Stimulated activated CD8-positive, alpha-beta memory T cell treated with anti-CD3 and anti-CD28 coated beads, Interleukin-7, amount 100 ng/mL, for 48 hours (primary cell): ENCODE results near the gene ATG101.

Experiments
- DNase-seq, 2 donors: peaks; one replicate each; pipeline ENCODE4 v3.0.0-alpha.2; 2020; ENCODE audit warnings: low read depth in 1 of 2; ENCODE audit errors: extremely low read depth in 1 of 2

ATG101 gene, protein sequence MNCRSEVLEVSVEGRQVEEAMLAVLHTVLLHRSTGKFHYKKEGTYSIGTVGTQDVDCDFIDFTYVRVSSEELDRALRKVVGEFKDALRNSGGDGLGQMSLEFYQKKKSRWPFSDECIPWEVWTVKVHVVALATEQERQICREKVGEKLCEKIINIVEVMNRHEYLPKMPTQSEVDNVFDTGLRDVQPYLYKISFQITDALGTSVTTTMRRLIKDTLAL

DNA sequence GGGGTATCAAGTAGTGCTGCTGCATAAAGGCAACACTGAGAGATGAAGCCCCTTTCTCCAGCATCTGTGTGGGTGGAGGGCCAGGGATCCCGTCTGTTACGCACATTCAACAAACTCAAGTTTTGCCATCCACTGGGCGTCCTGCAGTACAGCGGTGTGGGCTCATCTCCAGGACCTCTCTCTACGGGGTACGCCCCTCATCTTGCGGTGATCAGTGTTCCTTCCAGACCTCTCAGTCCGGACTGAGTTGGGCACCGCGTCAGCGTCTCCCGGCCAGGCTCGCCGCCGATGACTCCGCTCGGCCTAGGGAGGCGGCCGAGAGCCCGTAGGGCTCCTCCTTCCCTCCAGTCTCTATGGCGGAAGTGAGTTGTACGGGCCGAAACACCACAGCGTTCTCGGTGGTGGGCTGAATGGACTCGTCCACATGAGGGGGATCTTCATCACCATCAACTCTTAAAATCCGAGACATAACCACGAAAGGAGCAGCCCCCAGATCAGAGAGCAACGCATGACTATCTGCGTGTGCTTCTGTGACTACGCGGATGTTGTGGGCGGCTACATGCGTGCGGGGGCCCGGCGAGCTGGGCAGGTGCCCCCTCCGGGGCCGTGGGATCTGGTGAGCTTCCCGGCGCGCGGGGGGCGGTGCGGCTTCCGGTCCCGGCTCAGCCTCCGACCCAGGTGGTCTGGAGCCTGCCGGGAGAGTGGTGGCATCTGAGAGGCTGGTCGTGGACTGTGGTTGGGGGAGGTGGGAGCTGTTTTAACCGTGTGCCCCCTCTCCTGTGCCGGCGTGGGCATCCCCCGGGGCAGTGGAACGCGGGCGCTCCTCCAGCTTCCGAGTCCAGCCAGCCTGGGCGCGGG lies at the start of gene ATG101:
Gene ATG101, plus strand, starts transcription at position 652 of the 858 bp plus-strand sequence. CDS start 3,673 bp downstream, outside the sequence.
- DNase-seq: peak; percentile 67 to 86

DNA sequence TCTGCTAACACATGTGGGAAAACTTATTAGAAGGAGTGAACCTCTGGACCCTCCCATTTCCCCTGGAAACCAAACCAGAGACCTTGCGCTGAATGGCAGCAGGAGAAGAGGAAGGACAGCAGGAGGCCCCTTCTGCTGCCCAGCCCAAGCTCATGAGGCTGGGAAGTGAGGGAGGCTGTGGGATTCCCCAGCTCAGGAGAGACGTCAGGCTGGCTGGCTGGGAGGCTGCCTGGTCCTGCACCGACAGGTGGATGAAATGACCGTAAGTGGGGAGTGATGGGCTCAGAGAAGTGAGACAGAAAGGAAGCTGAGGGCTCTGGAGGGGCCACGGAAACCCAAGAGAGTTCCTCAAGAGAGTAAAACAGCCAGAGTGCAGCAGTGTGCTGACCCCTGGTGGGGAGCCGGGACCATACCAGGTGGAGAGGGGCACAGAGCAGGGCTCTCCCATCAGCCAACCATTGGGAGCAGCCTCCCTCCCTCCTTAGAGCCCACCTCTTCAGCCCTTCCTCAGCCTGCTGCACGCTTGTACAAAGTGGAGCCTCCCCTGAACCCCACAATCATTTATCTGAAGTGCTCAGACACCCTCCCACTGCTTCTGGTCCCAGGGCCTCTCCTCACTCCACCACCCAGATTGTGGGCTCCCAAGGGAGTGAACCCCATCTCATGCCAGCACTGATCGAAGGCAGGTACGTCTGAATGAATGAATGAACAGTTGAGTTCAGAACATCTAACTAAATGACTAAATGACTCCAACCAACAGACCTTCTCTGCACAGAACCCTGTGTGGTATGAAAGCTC lies 49.0 kb upstream of the ATG101 start:
- DNase-seq: peak in 1 of 2 donors; percentile 54

GRCh38 chr12:52022841-52023181 lies 47.0 kb upstream of the ATG101 start:
- no peak for DNase-seq

GRCh38 chr12:52023182-52023975 lies 46.4 kb upstream of the ATG101 start:
- peak; percentile 84 to 91 for DNase-seq

DNA sequence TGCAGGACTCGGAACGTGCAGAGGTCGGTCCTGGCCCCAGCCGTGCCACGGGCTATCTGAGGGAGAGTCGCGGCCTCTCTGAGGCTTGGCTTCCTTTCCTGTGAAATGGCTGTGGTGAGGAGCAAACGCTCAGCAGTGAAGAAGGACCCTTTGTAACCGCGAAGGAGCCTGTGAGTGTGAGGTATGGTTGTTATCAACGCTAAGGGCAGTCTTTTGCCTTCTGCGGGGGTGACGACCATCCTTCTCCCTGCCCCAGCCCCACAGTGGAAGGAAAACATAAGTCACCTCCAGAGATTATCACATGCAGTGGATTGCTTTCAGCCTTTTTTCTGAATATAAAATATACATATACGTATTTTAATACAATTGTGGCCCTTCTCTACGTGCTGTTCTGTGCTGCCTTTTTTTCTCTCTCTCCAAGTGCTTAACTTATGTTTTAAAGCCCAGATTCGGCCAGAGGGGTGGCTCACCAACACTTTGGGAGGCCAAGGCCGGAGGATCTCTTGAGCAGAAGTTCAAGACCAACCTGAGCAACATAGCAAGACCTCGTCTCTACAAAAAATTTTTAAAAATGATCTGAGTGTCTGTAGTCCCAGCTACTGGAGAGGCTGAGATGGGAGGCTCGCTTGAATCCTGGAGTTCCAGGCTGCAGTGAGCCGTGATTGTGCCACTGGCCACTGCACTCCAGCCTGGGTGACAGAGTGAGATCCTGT lies 45.6 kb upstream of the ATG101 start:
- DNase-seq: peak in 1 of 2 donors; percentile 59

- peak in 1 of 2 donors; percentile 68 for DNase-seq
Observed at GRCh38 chr12:52024845-52025230, 44.9 kb upstream of the ATG101 start.

GRCh38 chr12:52026263-52026662 lies 43.5 kb upstream of the ATG101 start:
- no peak for DNase-seq

DNA sequence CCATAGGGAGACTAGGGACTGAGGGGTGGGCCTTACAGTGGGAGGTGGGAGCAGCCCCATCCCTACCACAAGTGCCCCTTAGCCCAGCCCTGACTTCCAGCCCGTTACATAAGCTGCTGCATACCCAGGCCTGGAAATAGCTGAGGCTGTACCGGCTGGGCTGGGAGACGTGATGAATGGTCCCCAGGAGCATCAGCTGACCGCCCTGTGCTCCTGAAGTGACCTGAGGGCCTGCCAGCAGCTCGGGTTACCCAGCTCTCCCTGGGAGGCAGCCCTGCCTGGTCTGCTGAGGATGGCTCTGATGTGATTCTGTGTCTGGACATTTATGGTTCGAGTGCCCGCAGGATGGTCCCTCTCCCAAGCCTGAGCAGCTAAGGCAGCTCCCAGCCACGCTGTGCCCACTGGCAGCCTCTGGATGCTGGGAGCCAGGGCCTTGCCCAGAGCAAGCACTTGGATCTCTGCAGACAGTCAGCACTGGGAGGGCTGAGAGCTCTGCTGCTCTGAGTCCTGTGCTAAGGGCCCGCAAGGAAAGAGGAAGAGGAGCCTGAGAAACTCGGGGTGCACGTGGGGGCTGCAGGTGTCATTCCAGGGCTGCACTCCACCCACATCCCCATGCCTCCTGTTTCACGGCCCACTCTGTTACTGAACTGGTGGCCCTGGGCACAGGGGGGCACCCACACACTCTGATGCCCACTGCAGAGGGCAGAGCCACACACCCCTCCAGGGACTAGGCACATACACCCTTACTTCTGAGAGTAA lies 42.5 kb upstream of the ATG101 start:
- no peak for DNase-seq

DNA sequence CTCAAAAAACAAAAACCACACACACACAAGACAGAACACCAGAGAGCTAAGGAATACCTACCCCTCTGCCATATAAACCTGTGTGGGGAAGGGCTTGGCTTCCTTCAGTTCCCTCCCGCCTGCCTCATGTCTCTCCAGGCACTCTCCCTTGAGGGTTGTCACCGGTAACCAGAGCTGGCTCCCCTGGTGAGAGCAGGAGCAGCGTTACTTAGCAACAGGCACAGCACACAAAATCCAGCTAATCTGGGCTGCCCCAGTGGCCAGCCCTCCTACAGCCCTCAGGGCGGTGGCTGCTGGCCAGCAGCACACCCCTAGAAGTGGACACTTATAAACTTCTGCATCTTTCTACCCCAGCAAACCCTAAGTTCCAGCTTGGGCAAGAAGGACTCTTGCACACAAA lies 40.1 kb upstream of the ATG101 start:
- no peak for DNase-seq

- DNase-seq: no peak
Observed at GRCh38 chr12:52032446-52032803, 37.4 kb upstream of the ATG101 start.

DNA sequence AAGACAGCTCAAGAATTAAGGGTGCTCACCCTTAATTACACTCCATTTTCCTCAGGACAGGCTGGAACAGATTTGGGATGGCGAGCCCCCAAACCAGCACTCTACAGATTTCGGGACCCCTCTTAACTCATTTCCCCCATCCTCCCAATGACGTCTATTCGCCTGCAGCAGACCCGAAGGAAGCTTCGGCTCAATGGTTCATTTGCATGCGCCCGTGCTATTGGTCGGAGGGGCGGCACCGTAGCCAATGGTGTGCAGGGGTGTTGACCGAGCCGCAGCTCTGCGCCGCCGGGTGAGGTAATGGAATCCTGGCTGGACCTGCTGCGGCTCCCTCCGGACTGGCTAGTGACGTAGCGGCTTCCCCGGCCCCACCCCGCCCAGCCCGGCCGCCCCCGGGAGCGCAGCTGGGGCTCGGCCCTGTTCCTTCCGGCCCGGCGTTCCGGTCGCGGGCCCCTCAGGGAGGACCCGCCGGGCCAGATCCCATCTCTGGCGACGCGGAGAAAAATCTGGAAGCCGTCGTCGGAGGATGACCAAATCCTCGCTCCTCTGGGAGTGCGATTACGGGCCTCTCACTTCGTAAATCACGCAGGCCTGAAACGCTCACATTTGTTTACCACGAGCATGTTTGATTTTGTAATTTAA lies 36.9 kb upstream of the ATG101 start:
- peak; percentile 88 to 94 for DNase-seq

GRCh38 chr12:52033446-52034140 lies 36.2 kb upstream of the ATG101 start:
- DNase-seq: no peak

- no peak for DNase-seq
Observed at GRCh38 chr12:52035190-52035589, 34.6 kb upstream of the ATG101 start.

DNA sequence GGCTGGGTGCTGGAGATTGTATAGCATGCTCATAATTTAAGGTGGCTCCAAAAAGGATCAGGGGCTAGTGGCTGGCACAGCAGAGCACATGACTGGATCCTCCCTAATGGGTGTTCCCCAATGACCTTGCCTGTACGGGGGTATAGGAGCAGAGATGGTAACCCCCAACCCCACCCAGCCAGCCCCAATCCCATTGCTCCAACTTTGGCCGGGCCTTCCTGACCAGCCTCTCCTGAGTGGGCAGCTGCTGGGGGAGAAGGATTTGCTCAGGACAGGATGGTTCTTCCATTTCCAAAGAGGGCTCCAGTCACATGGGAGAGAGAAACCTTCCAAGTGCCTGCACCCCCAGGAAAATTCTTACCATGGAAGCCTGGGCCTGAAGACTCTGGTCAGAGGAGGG lies 33.9 kb upstream of the ATG101 start:
- DNase-seq: no peak

- DNase-seq: peak; percentile 48 to 59
Observed at GRCh38 chr12:52036587-52037171, 33.1 kb upstream of the ATG101 start.

DNA sequence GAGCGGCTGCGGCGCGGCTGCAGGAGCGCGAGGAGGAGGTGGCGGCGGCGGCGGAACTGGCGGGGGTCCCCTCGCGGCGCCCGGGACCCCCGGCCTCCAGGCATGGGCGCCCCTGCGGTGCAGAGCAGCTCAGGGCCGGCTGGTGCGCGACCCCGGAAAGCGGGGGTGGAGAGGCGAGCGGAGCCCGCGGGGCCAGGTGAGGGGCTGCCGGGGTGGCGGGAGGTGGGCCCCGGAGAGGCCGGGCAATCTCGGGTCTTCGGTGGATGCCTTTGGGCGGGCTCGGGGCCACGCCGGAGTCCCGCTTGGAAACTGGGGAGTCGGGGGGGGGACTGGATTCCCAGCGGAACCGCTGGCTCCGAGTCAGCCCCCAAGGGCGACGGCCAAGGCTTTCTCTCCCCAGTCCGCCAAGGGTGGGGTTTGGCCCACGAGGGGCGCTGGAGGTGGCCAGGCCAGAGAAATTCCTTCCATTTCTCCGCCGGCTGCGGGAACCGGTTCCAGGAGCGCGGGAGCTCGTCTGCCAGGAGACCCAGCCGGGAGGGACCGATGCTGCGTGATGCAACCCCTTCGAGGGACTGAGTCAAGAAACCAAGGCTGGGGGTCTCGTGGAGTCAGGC lies 32.4 kb upstream of the ATG101 start:
- DNase-seq: no peak

DNA sequence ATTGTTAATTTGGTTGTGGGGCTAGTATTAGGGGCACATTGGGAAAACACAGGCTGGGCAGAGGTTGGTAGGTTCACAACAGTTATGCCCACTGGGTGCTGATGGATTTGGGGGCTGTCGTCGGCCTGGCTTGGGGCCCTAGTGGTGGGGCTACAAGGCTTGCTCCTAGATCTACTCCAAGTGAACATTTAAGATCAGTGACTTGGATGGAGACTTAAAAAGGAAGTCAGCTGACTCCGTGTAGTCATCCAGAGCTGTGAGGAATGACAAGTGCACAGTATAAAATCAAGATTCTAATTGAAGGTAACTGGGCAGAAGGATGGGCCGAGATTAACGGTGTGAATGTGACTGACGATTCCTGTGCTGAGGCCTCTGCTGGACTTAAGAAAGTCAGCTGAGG lies 31.3 kb upstream of the ATG101 start:
- DNase-seq: no peak

- no peak for DNase-seq
Observed at GRCh38 chr12:52041035-52041434, 28.7 kb upstream of the ATG101 start.
